Tibial artery (tissue), 4 donors: ENCODE measurements around the gene HIP1.
"Not testable (repeated sequence)": the region's sequence is repeated elsewhere in the genome, so short reads cannot be mapped to it uniquely, and the experiment has no call there.

Source experiments
- DNase-seq, 2 donors: peaks; one replicate each; pipeline ENCODE4 v3.0.0-alpha.2; 2019
- H3K27ac ChIP-seq, 2 donors: fragments of 200-600 bp; sonication (generic) in 1 of 2; 1 replicate in 1 of 2; 2 replicates in 1 of 2; pipeline ENCODE4 v1.5.1; 2018 to 2019; ENCODE audit warnings: mild to moderate bottlenecking in 1 of 2
- H3K27me3 ChIP-seq, 2 donors: fragments of 200-600 bp; sonication (generic) in 1 of 2; one replicate each; pipeline versions ENCODE4 v1.5.1 to v1.6.0; 2016 to 2019
- H3K36me3 ChIP-seq, 3 donors: fragments of 200-600 bp; sonication (generic) in 2 of 3; one replicate each; pipeline ENCODE4 v1.5.1; 2016 to 2019; ENCODE audit warnings: mild to moderate bottlenecking in 2 of 3
- H3K4me1 ChIP-seq, 4 donors: fragments of 200-600 bp; sonication (generic) in 2 of 4; 1 replicate in 3 of 4; 2 replicates in 1 of 4; pipeline ENCODE4 v1.5.1; 2016 to 2019
- H3K4me3 ChIP-seq, 2 donors: fragments of 200-600 bp; sonication (generic) in 1 of 2; 1 replicate in 1 of 2; 2 replicates in 1 of 2; pipeline ENCODE4 v1.5.1; 2018 to 2019; ENCODE audit warnings: mild to moderate bottlenecking in 2 of 2
- H3K9me3 ChIP-seq, 3 donors: fragments of 200-600 bp; sonication (generic) in 1 of 3; one replicate each; pipeline ENCODE4 v1.5.1; 2016 to 2019
- intact Hi-C: fragments of 100-400 bp; cut with DNase I; formaldehyde crosslinking; loops from one replicate; pipeline ENCODE4 v1.15.0; 2023; ENCODE audit warnings: low total_unique reads
- TF ChIP-seq, protein P1 (sequence below), 2 experiments: fragments of 200-600 bp in 1 of 2; fragments of 450-650 bp in 1 of 2; IDR thresholded peaks; one replicate each; pipeline ENCODE4 v1.5.1; 2017 to 2019; ENCODE audit warnings: antibody characterized with exemption in 2 of 2, mild to moderate bottlenecking in 1 of 2, moderate library complexity in 1 of 2

The HIP1 gene

GRCh38 chr7:75614401-75614800, 124.3 kb downstream of the HIP1 start:
- Histone ChIP-seq H3K27me3 (no peaks in the 10 kb centered on the region), H3K36me3 (peaks cover 0 to 6% (median 0%) of the 10 kb centered on the region in 3 donors), H3K4me3 (no peak overlapping the region), H3K27ac (no peak overlapping the region), H3K4me1 (peaks cover 0 to 38% (median 11%) of the 10 kb centered on the region in 4 donors), H3K9me3 (no peaks in the 10 kb centered on the region)
- TF ChIP-seq, protein P1, sequence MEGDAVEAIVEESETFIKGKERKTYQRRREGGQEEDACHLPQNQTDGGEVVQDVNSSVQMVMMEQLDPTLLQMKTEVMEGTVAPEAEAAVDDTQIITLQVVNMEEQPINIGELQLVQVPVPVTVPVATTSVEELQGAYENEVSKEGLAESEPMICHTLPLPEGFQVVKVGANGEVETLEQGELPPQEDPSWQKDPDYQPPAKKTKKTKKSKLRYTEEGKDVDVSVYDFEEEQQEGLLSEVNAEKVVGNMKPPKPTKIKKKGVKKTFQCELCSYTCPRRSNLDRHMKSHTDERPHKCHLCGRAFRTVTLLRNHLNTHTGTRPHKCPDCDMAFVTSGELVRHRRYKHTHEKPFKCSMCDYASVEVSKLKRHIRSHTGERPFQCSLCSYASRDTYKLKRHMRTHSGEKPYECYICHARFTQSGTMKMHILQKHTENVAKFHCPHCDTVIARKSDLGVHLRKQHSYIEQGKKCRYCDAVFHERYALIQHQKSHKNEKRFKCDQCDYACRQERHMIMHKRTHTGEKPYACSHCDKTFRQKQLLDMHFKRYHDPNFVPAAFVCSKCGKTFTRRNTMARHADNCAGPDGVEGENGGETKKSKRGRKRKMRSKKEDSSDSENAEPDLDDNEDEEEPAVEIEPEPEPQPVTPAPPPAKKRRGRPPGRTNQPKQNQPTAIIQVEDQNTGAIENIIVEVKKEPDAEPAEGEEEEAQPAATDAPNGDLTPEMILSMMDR (IDR thresholded peaks at IDR 0.05): no peak
- intact Hi-C loops: no loop called here
- DNase-seq: no peak

GRCh38 chr7:75613351-75613750, 125.4 kb downstream of the HIP1 start:
- Histone ChIP-seq H3K4me3 (no peak overlapping the region), H3K27me3 (no peaks in the 10 kb centered on the region), H3K9me3 (no peaks in the 10 kb centered on the region), H3K27ac (peak overlapping the region in 1 of 2 donors; percentile 81), H3K36me3 (peaks cover 0 to 6% (median 0%) of the 10 kb centered on the region in 3 donors), H3K4me1 (peaks cover 0 to 37% (median 11%) of the 10 kb centered on the region in 4 donors)
- intact Hi-C loops: no loop called here
- DNase-seq: no peak
- TF ChIP-seq, protein P1 (IDR thresholded peaks at IDR 0.05): no peak

- Histone ChIP-seq H3K27me3 (no peaks in the 10 kb centered on the region), H3K9me3 (no peaks in the 10 kb centered on the region), H3K27ac (peak overlapping the region; percentile 70 to 81), H3K4me1 (peaks cover 0 to 23% (median 11%) of the 10 kb centered on the region in 4 donors), H3K4me3 (peak overlapping the region; percentile 2 to 14), H3K36me3 (no peaks in the 10 kb centered on the region)
- intact Hi-C loops: loop anchor here (2.0 kb wide), 1 partner anchor 27 kb away; no protein-coding TSS in a partner anchor
- peak; percentile 85 to 95 for DNase-seq
- TF ChIP-seq, protein P1 (IDR thresholded peaks at IDR 0.05): no peak
These were observed 127.1 kb downstream of the HIP1 start for GRCh38 chr7:75611557-75612178.

DNA sequence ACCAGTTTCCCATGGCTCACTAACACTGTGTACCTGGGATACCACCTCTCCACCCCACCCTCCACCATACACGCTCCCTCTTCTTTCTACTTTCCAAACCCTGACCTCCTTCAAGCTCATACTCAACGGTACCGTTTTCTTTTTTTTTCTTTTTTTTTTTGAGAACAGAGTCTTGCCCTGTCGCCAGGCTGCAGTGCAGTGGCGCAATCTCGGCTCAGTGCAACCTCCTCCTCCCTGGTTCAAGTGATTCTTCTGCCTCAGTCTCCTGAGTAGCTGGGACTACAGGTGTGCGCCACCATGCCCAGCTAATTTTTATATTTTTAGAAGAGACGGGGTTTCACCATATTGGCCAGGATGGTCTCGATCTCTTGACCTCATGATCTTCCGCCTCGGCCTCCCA, 129.3 kb downstream of the HIP1 start:
- H3K9me3 ChIP-seq, H3K27ac ChIP-seq, H3K4me3 ChIP-seq, H3K36me3 ChIP-seq, H3K27me3 ChIP-seq, DNase-seq: not testable (repeated sequence)
- H3K4me1 ChIP-seq: peaks cover 0 to 23% (median 11%) of the 10 kb centered on the region in 4 donors
- intact Hi-C loops: loop anchor here (10.0 kb wide), 1 partner anchor 145 kb away; no protein-coding TSS in a partner anchor

DNA sequence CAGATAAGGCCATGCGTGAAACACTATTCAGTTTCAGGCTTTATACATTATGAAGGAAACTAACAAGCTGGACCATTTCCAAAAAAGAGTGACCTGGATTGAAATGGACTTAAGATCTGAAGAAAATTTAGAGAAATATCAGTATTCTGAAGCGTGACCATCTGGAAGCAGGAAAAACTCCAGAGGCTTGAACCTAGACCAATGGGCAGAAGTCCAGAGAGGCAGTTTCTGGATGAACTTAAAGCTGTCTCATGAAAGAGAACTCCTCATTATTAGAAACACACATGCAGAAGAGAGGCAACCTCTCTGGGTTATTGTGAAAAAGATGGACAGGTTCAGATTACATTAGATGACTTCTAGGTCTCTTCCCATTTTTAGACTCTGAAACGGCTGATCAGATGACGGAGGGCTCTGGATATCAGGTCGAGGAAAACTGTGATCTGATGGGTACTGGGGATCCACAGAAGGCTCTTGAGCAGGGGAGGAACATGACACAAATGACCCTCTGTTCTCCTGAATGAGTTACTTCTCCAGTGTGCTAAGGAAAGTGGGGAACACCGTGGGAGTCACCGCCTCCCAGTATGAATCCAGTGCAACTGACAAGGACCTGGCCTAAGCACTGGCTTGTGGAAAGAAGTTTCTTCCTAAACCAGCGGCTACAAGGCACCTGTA, 130.2 kb downstream of the HIP1 start:
- Histone ChIP-seq H3K9me3 (no peaks in the 10 kb centered on the region), H3K4me3 (no peak overlapping the region), H3K27me3 (no peaks in the 10 kb centered on the region), H3K27ac (no peak overlapping the region), H3K36me3 (no peaks in the 10 kb centered on the region), H3K4me1 (peaks cover 0 to 23% (median 11%) of the 10 kb centered on the region in 4 donors)
- DNase-seq: no peak
- intact Hi-C loops: loop anchor here (10.0 kb wide), 1 partner anchor 146 kb away; no protein-coding TSS in a partner anchor
- TF ChIP-seq, protein P1 (IDR thresholded peaks at IDR 0.05): no peak

DNA sequence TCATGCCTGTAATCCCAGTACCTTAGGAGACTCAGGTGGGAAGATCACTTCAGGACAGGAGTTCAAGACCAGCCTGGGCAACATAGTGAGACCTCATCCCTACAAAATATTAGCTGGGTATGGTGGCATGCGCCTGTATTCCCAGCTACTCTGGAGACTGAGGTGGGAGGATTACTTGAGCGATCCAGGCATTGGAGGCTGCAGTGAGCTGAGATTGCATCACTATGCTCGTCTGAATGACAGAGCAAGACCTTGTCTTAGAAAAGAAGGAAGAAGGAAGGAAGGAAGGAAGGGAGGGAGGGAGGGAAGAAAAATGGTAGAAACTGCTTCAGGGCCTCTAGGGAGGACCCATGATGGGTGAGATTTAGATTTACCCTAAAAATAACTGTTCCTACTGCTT, 134.3 kb downstream of the HIP1 start:
- TF ChIP-seq, protein P1 (IDR thresholded peaks at IDR 0.05): no peak
- H3K27ac ChIP-seq: no peak overlapping the region
- no peak for DNase-seq
- H3K4me1 ChIP-seq: peaks cover 0 to 8% (median 4%) of the 10 kb centered on the region in 4 donors
- no peaks in the 10 kb centered on the region for H3K27me3 ChIP-seq
- no peaks in the 10 kb centered on the region for H3K9me3 ChIP-seq
- H3K4me3 ChIP-seq: no peak overlapping the region
- intact Hi-C loops: loop anchor here (10.0 kb wide), 1 partner anchor 150 kb away; no protein-coding TSS in a partner anchor
- H3K36me3 ChIP-seq: peaks cover 0 to 7% (median 0%) of the 10 kb centered on the region in 3 donors

DNA sequence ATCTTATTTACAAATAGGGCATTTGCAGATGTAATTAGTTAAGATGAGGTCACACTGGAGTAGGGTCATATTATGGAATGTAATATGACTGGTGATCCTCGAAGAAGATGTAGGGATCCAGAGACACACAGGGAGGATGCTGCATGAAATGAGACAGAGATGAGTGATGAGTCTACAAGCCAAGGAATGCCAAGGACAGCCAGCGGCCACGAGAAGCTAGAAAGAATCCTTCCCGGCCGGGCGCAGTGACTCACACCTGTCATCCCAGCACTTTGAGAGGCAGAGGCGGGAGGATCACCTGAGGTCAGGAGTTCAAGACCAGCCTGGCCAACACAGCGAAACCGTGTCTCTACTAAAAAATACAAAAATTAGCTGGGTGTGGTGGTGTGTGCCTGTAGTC, 135.9 kb downstream of the HIP1 start:
- H3K4me1 ChIP-seq: peaks cover 0 to 18% (median 10%) of the 10 kb centered on the region in 4 donors
- H3K27ac ChIP-seq, DNase-seq, H3K27me3 ChIP-seq, H3K9me3 ChIP-seq, H3K4me3 ChIP-seq: not testable (repeated sequence)
- peaks cover 0 to 18% (median 14%) of the 10 kb centered on the region in 3 donors for H3K36me3 ChIP-seq
- intact Hi-C loops: loop anchor here (10.0 kb wide), 1 partner anchor 152 kb away; no protein-coding TSS in a partner anchor
